ENCODE results near the gene SENP6.
"Not testable (repeated sequence)": the region's sequence is repeated elsewhere in the genome, so short reads cannot be mapped to it uniquely, and the experiment has no call there.

Gene SENP6

GRCh38 chr6:75727206-75727605 is 125.5 kb downstream of the SENP6 start:
- H3K4me3 ChIP-seq (replicated peaks; ENCODE audit: low read depth, low read length), result no peak overlapping the region
- TF ChIP-seq, protein P1, sequence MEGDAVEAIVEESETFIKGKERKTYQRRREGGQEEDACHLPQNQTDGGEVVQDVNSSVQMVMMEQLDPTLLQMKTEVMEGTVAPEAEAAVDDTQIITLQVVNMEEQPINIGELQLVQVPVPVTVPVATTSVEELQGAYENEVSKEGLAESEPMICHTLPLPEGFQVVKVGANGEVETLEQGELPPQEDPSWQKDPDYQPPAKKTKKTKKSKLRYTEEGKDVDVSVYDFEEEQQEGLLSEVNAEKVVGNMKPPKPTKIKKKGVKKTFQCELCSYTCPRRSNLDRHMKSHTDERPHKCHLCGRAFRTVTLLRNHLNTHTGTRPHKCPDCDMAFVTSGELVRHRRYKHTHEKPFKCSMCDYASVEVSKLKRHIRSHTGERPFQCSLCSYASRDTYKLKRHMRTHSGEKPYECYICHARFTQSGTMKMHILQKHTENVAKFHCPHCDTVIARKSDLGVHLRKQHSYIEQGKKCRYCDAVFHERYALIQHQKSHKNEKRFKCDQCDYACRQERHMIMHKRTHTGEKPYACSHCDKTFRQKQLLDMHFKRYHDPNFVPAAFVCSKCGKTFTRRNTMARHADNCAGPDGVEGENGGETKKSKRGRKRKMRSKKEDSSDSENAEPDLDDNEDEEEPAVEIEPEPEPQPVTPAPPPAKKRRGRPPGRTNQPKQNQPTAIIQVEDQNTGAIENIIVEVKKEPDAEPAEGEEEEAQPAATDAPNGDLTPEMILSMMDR (IDR thresholded peaks at IDR 0.05; ENCODE audit: low read length, missing control alignments), result no peak
- DNase-seq (ENCODE audit: low read depth), result no peak

GRCh38 chr6:75731029-75731428 is 129.3 kb downstream of the SENP6 start:
- H3K4me3 ChIP-seq (replicated peaks; ENCODE audit: low read depth, low read length); DNase-seq (ENCODE audit: low read depth): not testable (repeated sequence)

DNA sequence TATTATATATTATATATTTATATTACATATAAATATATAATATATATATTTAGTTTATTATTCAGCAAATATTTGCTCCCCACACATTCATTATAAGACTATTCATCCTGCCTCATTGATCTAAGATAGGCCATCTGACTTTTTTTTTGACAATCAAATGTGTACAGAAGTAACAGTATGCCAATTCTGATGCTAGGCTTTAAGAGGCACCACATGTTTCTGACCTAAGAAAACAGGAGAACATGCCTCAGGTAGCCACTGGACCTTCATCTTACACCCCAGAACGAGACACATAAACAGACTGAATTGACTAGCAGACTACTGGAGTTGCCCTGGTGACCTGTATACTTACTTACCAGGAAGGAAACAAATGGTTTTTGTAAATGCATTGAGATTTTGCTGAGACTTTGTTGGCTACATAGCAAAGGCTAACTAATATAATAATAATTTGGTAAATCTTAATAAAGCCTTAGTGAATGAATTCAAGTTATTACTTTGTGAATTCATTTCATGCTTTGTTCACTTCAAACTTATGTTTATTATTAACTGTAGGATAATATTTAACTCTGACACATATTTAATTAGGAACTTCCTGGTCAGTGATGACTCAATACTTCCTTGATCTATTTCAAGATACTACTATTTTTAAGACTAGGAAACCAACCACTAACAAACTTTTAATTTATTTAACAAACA is 134.0 kb downstream of the SENP6 start:
- no peak overlapping the region for H3K4me3 ChIP-seq (replicated peaks; ENCODE audit: low read depth, low read length)
- TF ChIP-seq, protein P1 (IDR thresholded peaks at IDR 0.05; ENCODE audit: low read length, missing control alignments), result no peak

GRCh38 chr6:75743971-75744370 is 142.3 kb downstream of the SENP6 start:
- no peak for DNase-seq (ENCODE audit: low read depth)
- no peak overlapping the region for H3K4me3 ChIP-seq (replicated peaks; ENCODE audit: low read depth, low read length)
- TF ChIP-seq, protein P1 (IDR thresholded peaks at IDR 0.05; ENCODE audit: low read length, missing control alignments), result no peak

More for the DNA sequence above, 134.0 kb downstream of the SENP6 start:
- no peak for DNase-seq (ENCODE audit: low read depth)

DNA sequence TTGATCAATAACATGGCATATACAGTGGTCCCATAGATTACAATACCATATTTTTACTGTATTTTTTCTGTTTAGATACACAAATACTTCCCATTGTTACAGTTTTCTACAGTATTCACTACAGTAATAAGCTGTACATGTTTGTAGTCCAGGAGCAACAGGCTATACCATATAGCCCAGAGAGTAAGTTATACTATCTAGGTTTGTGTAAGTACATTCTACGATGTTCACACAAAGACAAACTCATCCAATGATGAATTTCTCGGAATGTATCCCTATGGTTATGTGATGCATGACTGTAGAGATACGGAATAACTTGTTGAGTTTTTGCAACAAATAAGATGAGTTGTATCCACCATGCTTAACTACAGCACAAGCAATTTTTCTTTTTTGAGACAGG is 143.7 kb downstream of the SENP6 start:
- TF ChIP-seq, protein P1 (IDR thresholded peaks at IDR 0.05; ENCODE audit: low read length, missing control alignments), result no peak
- H3K4me3 ChIP-seq (replicated peaks; ENCODE audit: low read depth, low read length), result no peak overlapping the region
- no peak for DNase-seq (ENCODE audit: low read depth)

- no peak overlapping the region for H3K4me3 ChIP-seq (replicated peaks; ENCODE audit: low read depth, low read length)
- DNase-seq (ENCODE audit: low read depth), result no peak
- TF ChIP-seq, protein P1 (IDR thresholded peaks at IDR 0.05; ENCODE audit: low read length, missing control alignments), result no peak
These were observed 144.5 kb downstream of the SENP6 start for GRCh38 chr6:75746221-75746620.

- DNase-seq (ENCODE audit: low read depth), result no peak
- TF ChIP-seq, protein P1 (IDR thresholded peaks at IDR 0.05; ENCODE audit: low read length, missing control alignments), result no peak
- H3K4me3 ChIP-seq (replicated peaks; ENCODE audit: low read depth, low read length), result no peak overlapping the region
These were observed 145.7 kb downstream of the SENP6 start for GRCh38 chr6:75747152-75747992.

Measured in fibroblast of pulmonary artery (primary cell).